NT2/D1 (cell line): ENCODE data around the gene STAC.

Source experiments
- YY1 ChIP-seq: IDR thresholded peaks from 2 replicates; pipeline ENCODE4 v1.6.1; 2011; ENCODE audit not compliant: insufficient read length, insufficient read depth
- ZNF274 ChIP-seq: IDR thresholded peaks from 2 replicates; pipeline ENCODE4 v1.6.1; 2011; ENCODE audit warnings: mild to moderate bottlenecking, low read depth, low read length

GRCh38 chr3:36591959-36592358 lies 211.7 kb downstream of the STAC start:
- no peak for TF ChIP-seq YY1
- no peak for TF ChIP-seq ZNF274
